ENCODE measurements around the gene HELZ.

GRCh38 chr17:67107811-67108775, 136.9 kb downstream of the HELZ start:
- no peak for TF ChIP-seq EP300 (IDR thresholded peaks at IDR 0.05)
- TF ChIP-seq CTCF (IDR thresholded peaks at IDR 0.05): no peak
